Muscle of leg (tissue), 11 donors: ENCODE results near the gene STOML2. TPM values are rescaled to one million over a fixed set of nuclear protein-coding genes. Genes with fewer than 3 reads are reported as not detected.
A peak's percentile ranks its signal among the peaks of the same experiment; 100 is the strongest.

Source experiments
- DNase-seq: peaks from one replicate; pipeline ENCODE4 v3.0.0; 2013
- H3K27ac ChIP-seq: one replicate; pipeline ENCODE4 v1.5.1; 2013; ENCODE audit warnings: mild to moderate bottlenecking, low read length, control low read depth
- H3K27me3 ChIP-seq: one replicate; pipeline ENCODE4 v1.6.1; 2013; ENCODE audit warnings: low read length; ENCODE audit not compliant: control insufficient read depth, insufficient read depth
- H3K36me3 ChIP-seq: one replicate; pipeline ENCODE4 v1.6.1; 2013; ENCODE audit warnings: low read length; ENCODE audit not compliant: control insufficient read depth, insufficient read depth
- H3K4me1 ChIP-seq: one replicate; pipeline ENCODE4 v1.6.1; 2013; ENCODE audit warnings: low read length; ENCODE audit not compliant: control insufficient read depth, insufficient read depth
- H3K4me3 ChIP-seq: one replicate; pipeline ENCODE4 v1.5.1; 2013; ENCODE audit warnings: low read length, control low read depth
- H3K9me3 ChIP-seq: replicated peaks from 2 replicates; pipeline ENCODE4 v1.6.1; 2013; ENCODE audit warnings: low read depth, low read length; ENCODE audit not compliant: control insufficient read depth
- WGBS: methylation state at CpG from one replicate; pipeline ENCODE4 v1.1.5; 2013; ENCODE audit warnings: missing lambda C conversion rate; ENCODE audit not compliant: insufficient coverage; 5-methylcytosine and 5-hydroxymethylcytosine counted together
- polyA plus RNA-seq, 8 donors: library from polyadenylated mRNA; unstranded; fragments of 120-200 nt; gene quantifications; one replicate each; pipeline versions ENCODE4 v1.2.1 to v1.2.3, GENCODE V29; 2013; ENCODE audit warnings: inconsistent platforms in 1 of 8, low replicate concordance in 1 of 8; ENCODE audit not compliant: insufficient read length in 8 of 8, insufficient read depth in 1 of 8
- total RNA-seq: library from RNA; stranded (reverse); fragments of 120-200 nt; gene quantifications from one replicate; pipeline ENCODE4 v1.2.4, GENCODE V29; 2013

The STOML2 gene
- total and polyA plus RNA-seq, 9 donors, result 73.0 to 81.2 (median 77.7) TPM

DNA sequence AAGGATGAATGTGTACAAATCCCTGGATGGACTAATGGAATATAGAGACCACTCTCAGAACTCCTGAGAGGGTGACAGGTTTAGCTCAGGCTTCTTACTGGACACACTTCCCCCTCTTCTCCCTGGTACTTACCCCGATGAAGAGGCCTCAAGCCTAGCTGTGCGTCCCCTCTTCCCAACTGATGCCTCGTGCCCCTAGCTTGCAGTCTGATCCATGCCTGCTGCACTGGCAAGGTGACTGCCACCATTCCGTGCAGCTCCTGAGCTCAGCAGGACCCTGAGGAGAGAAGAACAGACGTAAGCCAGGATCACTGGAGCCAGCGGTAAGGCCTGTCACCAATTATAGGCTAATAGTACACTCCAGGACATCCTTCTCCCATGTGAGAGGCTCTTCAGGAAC, 5.5 kb upstream of the STOML2 start:
- Histone ChIP-seq H3K27ac (no peak overlapping the region), H3K36me3 (peaks cover 51% of the 10 kb centered on the region), H3K27me3 (no peaks in the 10 kb centered on the region), H3K4me1 (peaks cover 28% of the 10 kb centered on the region), H3K4me3 (no peak overlapping the region), H3K9me3 (no peaks in the 10 kb centered on the region)
- WGBS, result 87% methylated on average over 4 of the region's 6 CpGs
- no peak for DNase-seq

DNA sequence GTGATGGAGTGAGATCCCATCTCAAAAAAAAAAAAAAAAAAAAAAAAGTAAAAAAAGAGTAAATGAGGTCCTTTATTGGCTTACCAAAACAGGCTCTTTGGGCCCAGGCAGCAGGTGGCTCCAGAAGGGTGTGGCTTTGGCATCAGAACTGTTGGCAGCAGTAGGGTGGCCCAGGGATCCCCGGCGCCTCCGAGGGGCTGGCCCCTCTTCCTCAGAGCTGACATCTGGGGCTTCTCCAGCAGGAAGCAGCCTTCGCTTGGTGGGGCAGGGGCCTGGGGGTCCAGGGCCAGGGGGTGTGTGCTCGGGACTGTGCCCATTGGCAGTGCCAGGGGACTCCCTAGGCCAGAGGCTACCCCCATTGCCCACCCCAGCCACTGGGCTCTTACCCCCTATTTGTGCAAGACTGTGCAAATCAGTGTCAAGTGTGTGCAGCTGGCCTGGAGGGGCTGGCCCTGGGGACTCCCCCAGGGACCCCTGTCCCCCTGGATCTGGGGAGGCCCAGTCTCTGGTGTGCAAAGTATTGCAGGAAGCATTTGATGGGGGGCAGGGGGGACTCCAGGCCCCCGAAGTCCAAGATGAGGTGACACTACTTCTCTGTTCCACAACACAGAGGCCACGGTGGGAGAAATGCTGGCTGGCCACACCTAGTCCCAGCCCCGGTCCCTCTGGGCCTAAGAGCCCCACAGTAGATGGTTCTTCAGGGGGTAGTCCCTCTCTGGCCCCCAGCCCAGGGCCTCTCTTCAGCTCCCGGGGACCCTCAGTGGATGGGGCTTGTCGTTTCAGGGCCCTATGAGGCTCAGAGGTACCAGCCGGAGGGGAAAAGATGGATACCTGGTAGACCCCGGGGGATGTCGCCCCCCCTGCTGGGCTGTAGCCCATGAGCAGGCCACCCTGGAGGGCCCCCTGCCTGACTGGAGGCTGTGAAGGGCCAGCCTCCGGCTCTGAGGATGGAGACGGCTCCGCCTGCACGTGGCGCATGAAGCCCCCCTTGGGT, 4.7 kb upstream of the STOML2 start:
- no peak for DNase-seq
- peaks cover 31% of the 10 kb centered on the region for H3K4me1 ChIP-seq
- no peaks in the 10 kb centered on the region for H3K9me3 ChIP-seq
- no peak overlapping the region for H3K27ac ChIP-seq
- 79% methylated on average over 10 of the region's 18 CpGs for WGBS
- no peaks in the 10 kb centered on the region for H3K27me3 ChIP-seq
- H3K36me3 ChIP-seq, result peaks cover 51% of the 10 kb centered on the region
- H3K4me3 ChIP-seq, result no peak overlapping the region

DNA sequence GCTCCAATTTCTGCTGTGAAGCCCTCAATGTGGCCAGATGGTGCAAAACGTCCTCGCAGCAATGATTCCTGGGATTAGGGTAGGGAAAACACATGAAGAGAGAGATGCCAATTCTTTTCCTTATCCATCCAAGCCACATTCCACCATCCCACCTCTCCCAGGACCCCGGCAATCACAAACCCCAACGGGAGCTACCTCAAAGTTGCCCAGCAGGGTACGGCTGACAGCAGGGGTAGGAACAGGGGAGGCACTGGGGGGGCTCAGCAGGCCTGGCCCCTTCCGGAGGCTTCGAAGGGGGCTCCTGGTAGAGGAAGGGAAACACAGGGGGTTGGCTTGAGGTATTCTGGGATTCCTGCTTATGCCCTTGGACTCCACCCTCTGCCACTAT, 3.4 kb upstream of the STOML2 start:
- Histone ChIP-seq H3K4me1 (peaks cover 32% of the 10 kb centered on the region), H3K27me3 (no peaks in the 10 kb centered on the region), H3K27ac (no peak overlapping the region), H3K9me3 (no peaks in the 10 kb centered on the region), H3K4me3 (no peak overlapping the region), H3K36me3 (peaks cover 59% of the 10 kb centered on the region)
- DNase-seq, result no peak
- 100% methylated on average over 1 of the region's 7 CpGs for WGBS

DNA sequence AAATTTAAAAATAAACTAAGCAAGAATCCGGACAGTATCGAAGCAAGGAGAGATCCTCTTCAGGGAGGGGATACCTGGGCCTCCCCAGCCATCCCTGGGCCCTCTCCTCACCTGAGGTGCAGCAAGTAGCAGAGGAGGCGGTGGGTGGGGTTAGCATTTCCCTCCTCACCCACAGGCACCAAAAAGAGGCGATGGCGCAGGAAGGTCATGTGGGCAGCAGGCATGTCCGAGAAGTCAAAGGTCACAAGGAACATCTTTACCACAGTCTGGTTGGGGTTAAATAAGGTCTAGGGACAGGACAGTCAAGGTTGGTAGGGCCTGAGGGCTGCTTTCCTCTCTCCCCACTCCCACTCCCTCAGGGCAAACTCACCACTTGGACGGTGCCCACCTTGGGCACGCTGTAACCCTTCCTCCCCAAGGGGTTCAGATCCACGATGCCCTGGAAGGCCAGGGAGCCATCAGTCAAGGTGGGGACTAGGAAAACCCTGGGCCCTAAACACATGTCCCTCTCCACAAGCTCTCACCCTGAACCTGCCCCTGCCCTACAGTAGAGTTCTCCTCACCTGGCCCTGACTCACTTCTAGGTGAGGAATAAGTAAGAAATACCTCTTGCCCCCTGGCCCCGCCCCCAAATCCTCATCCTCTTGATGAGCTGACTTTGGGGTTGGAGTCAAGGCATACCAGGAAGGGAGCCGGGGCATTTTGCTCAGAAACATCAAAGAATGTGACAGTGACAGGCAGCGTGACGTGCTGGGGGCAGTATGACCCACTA, 2.8 kb upstream of the STOML2 start:
- 91% methylated on average over 5 of the region's 13 CpGs for WGBS
- Histone ChIP-seq H3K4me1 (peaks cover 27% of the 10 kb centered on the region), H3K9me3 (no peaks in the 10 kb centered on the region), H3K4me3 (no peak overlapping the region), H3K27me3 (no peaks in the 10 kb centered on the region), H3K36me3 (peaks cover 64% of the 10 kb centered on the region), H3K27ac (no peak overlapping the region)
- DNase-seq, result no peak

DNA sequence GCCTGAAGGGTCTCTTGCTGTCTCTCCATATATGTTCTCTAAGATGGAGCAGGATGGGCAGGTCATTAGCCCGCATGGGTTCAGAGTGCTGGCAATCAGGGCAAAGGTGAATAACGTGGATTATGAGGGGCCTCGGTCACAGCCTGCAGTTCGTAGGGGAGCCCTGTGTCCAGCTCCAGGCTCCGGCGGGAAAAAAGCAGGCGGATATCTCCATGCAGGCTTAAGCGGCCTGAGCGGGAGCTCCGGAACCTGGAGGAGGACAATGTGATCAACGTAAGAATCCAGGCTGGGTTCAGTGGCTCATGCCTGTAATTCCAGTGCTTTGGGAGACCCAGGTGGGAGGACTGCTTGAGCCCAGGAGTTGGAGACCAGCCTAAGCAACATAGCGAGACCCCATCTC, 2.2 kb upstream of the STOML2 start:
- H3K4me1 ChIP-seq, result peaks cover 21% of the 10 kb centered on the region
- H3K9me3 ChIP-seq, result no peaks in the 10 kb centered on the region
- WGBS, result 85% methylated on average over 8 of the region's 12 CpGs
- H3K4me3 ChIP-seq, result no peak overlapping the region
- no peak overlapping the region for H3K27ac ChIP-seq
- H3K27me3 ChIP-seq, result no peaks in the 10 kb centered on the region
- no peak for DNase-seq
- peaks cover 70% of the 10 kb centered on the region for H3K36me3 ChIP-seq

DNA sequence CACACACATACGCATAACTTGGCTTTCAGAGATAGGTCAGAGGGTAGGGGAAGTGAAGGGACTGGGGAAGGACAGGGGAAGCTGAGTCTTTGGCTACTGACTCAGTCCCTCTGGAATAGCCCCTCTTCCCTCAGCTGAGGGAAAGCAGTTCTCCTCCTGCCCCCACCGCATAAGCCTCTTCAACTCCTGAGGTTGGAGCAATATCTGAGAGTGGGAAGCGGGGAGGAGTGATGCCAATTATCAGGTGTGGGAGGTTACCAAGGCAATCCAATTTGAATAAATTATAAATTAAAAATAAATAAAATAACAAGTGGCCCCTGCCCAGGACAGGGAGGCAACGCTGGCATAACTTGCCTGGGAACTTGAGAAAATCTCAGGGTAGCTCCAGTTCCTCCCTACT, 1.7 kb upstream of the STOML2 start:
- no peak for DNase-seq
- Histone ChIP-seq H3K9me3 (no peaks in the 10 kb centered on the region), H3K27ac (no peak overlapping the region), H3K4me3 (no peak overlapping the region), H3K27me3 (no peaks in the 10 kb centered on the region), H3K36me3 (peaks cover 75% of the 10 kb centered on the region), H3K4me1 (peaks cover 19% of the 10 kb centered on the region)
- no CpG with 5 or more reads among the region's 4 CpGs for WGBS

DNA sequence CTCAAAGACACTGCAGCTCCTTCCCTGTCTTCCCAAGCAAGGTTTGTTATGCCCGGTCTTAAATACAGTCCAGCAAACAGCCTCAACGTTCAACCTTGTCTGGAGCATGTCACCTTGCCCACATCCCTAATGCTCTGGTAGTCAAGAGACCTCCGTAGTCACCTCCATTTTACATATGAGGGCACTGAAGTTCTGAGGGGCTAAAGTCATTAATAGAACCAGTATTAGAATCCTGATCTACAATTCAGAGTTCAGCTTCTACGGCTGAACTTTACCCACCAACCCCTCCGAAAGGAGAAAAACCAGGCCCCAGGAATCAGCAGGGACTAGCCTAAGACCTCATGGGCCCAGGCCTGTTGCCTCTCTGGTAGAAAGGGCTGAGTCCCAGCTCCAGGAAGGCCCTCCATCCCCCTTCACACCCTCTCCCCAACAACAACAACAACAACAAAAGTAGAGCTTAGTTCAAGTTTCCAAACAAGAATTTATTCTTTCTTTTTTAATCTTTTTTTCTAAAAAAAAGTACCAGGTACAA, 795 bp upstream of the STOML2 start:
- Histone ChIP-seq H3K9me3 (no peaks in the 10 kb centered on the region), H3K27ac (peak overlapping the region; percentile 77), H3K27me3 (no peaks in the 10 kb centered on the region), H3K36me3 (peaks cover 73% of the 10 kb centered on the region), H3K4me3 (peak overlapping the region; percentile 80), H3K4me1 (peaks cover 19% of the 10 kb centered on the region)
- WGBS, result 10% methylated on average over 2 of the region's 5 CpGs
- no peak for DNase-seq

DNA sequence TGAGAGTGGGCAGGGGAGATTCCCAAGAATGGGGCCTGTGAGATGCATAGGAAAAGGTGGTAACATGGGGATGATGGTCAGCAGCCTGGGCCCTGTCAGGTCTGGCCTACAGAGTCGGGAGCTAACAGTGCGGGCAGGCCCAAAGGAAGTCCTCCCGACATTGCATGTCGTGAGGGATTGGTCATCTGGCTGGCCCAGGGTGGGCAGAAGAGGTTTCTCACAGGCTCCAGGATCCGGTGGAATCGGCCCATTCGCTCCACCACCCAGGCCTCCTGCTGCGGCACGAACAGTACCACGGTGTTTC, 514 bp downstream of the STOML2 start:
- WGBS, result 3% methylated on average over 10 of the region's 10 CpGs
- Histone ChIP-seq H3K27me3 (no peaks in the 10 kb centered on the region), H3K9me3 (no peaks in the 10 kb centered on the region), H3K27ac (peak overlapping the region; percentile 77), H3K36me3 (peaks cover 60% of the 10 kb centered on the region), H3K4me3 (peak overlapping the region; percentile 80), H3K4me1 (peaks cover 19% of the 10 kb centered on the region)
- no peak for DNase-seq

DNA sequence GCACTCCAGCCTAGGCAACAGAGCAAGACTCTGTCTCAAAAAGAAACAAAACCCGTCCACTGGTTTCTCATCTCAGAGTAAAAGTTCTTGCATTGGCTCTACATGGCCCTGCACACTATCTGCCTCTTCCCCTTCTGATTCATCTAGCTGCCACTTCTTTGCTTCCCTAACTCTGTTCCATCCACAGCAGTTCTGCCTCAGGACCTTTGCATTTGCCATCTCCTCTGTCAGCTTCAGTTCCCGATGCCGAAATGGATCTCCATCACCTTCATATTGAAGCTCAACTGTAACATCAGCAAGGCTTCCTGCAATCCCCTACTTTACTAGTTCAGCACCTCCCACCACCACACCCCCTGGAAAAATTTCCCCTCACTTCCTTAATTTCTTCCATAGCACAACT, 5.4 kb downstream of the STOML2 start:
- H3K36me3 ChIP-seq, result peaks cover 52% of the 10 kb centered on the region
- no peaks in the 10 kb centered on the region for H3K9me3 ChIP-seq
- H3K4me3 ChIP-seq, result no peak overlapping the region
- H3K27me3 ChIP-seq, result no peaks in the 10 kb centered on the region
- peaks cover 19% of the 10 kb centered on the region for H3K4me1 ChIP-seq
- H3K27ac ChIP-seq, result no peak overlapping the region
- DNase-seq, result no peak
- 92% methylated on average over 3 of the region's 3 CpGs for WGBS
